Activated CD8-positive, alpha-beta T cell treated with anti-CD3 and anti-CD28 coated beads for 36 hours (primary cell): Measurements from ENCODE around the gene DMRT1. TPM values are rescaled to one million over a fixed set of nuclear protein-coding genes. Genes with fewer than 3 reads are reported as not detected.

Experiments used
- ATAC-seq: fragments of 200-7000 bp; cut with Tn5 transposase; one replicate; pipeline ENCODE4 v1.10.0; 2021; ENCODE audit warnings: mild to moderate bottlenecking, moderate library complexity
- CTCF ChIA-PET: fragments of 350-600 bp; sonication (Branson Sonifier 250); formaldehyde crosslinking; loops from one replicate; lab custom pipeline; 2021; ENCODE audit warnings: antibody characterized with exemption; lab: Charles Lee
- POLR2A ChIA-PET: fragments of 350-600 bp; sonication (Branson Sonifier 250); formaldehyde crosslinking; loops from one replicate; lab custom pipeline; 2021; ENCODE audit warnings: antibody characterized with exemption; lab: Charles Lee
- DNase-seq: peaks from one replicate; pipeline ENCODE4 v3.0.0-alpha.2; 2020
- H3K27ac Mint-ChIP-seq: one replicate; pipeline ENCODE4 v1.8.0; 2021; ENCODE audit warnings: mild to moderate bottlenecking, mixed read lengths
- H3K27me3 Mint-ChIP-seq: one replicate; pipeline ENCODE4 v1.8.0; 2021; ENCODE audit warnings: mixed read lengths
- H3K36me3 Mint-ChIP-seq: one replicate; pipeline ENCODE4 v1.8.0; 2021; ENCODE audit warnings: low read depth, mixed read lengths
- H3K4me1 Mint-ChIP-seq: one replicate; pipeline ENCODE4 v1.8.0; 2021; ENCODE audit warnings: low read depth, mixed read lengths
- H3K4me3 Mint-ChIP-seq: one replicate; pipeline ENCODE4 v1.8.0; 2021; ENCODE audit warnings: mild to moderate bottlenecking, moderate library complexity, mixed read lengths
- H3K9me3 Mint-ChIP-seq: one replicate; pipeline ENCODE4 v1.8.0; 2021; ENCODE audit warnings: mixed read lengths
- CTCF ChIP-seq: fragments of 200-600 bp; IDR thresholded peaks from one replicate; pipeline ENCODE4 v1.8.0; 2022; ENCODE audit warnings: antibody characterized with exemption, mild to moderate bottlenecking
- intact Hi-C: fragments of 100-400 bp; cut with micrococcal nuclease; formaldehyde crosslinking; loops from one replicate; pipeline ENCODE4 v1.10.0; 2022
- total RNA-seq, 2 experiments: library from RNA; stranded (reverse); gene quantifications; one replicate each; pipeline ENCODE4 v1.2.3, GENCODE V29; 2021

The DMRT1 gene
- total RNA-seq = not detected

- POLR2A ChIA-PET = interaction anchor here (0.7 kb wide), 1 partner anchor 887 kb away, joined by 3 read pairs; no protein-coding TSS in a partner anchor
- no peak for ATAC-seq
- DNase-seq = peak; percentile 12
- Mint-ChIP-seq H3K9me3 (no peaks in the 10 kb centered on the region), H3K4me1 (peaks cover 11% of the 10 kb centered on the region), H3K4me3 (no peak within 1 kb of the TSS), H3K27me3 (peaks cover 47% of the 10 kb centered on the region), H3K27ac (no peak within 1 kb of the TSS), H3K36me3 (no peaks in the 10 kb centered on the region)
- no peak for TF ChIP-seq CTCF
- intact Hi-C loops = loop anchor here (5.0 to 10.0 kb wide), 2 partner anchors 133 to 211 kb away; partner anchors contain the start of genes DMRT2 and DMRT3
- CTCF ChIA-PET = no interaction called here
These were observed at the start of gene DMRT1 for GRCh38 chr9:841371-842209. Gene DMRT1, plus strand, starts transcription at chr9:841697. Its CDS starts 142 bp downstream, at chr9:841839.

GRCh38 chr9:792331-793260 lies 48.9 kb upstream of the DMRT1 start:
- H3K4me1 Mint-ChIP-seq = no peaks in the 10 kb centered on the region
- H3K27ac Mint-ChIP-seq = no peak overlapping the region
- TF ChIP-seq CTCF = no peak
- H3K9me3 Mint-ChIP-seq = no peaks in the 10 kb centered on the region
- H3K36me3 Mint-ChIP-seq = no peaks in the 10 kb centered on the region
- H3K27me3 Mint-ChIP-seq = no peaks in the 10 kb centered on the region
- ChIA-PET POLR2A (no interaction called here), CTCF (no interaction called here)
- ATAC-seq (no peak), DNase-seq (no peak)
- intact Hi-C loops = no loop called here
- no peak overlapping the region for H3K4me3 Mint-ChIP-seq

- POLR2A ChIA-PET = no interaction called here
- DNase-seq = no peak
These were observed 47.1 kb upstream of the DMRT1 start for GRCh38 chr9:794386-794785.

GRCh38 chr9:795869-796268 lies 45.6 kb upstream of the DMRT1 start:
- Mint-ChIP-seq H3K36me3 (no peaks in the 10 kb centered on the region), H3K27me3 (peaks cover 3% of the 10 kb centered on the region), H3K4me1 (no peaks in the 10 kb centered on the region), H3K9me3 (no peaks in the 10 kb centered on the region), H3K4me3 (no peak overlapping the region), H3K27ac (no peak overlapping the region)
- ChIA-PET POLR2A (no interaction called here), CTCF (no interaction called here)
- TF ChIP-seq CTCF = no peak
- intact Hi-C loops = no loop called here
- DNase-seq (no peak), ATAC-seq (no peak)

More at GRCh38 chr9:794386-794785, 47.1 kb upstream of the DMRT1 start:
- no peak for TF ChIP-seq CTCF
- CTCF ChIA-PET = no interaction called here
- Mint-ChIP-seq H3K9me3 (no peaks in the 10 kb centered on the region), H3K27me3 (no peaks in the 10 kb centered on the region), H3K27ac (no peak overlapping the region), H3K4me3 (no peak overlapping the region), H3K36me3 (no peaks in the 10 kb centered on the region), H3K4me1 (no peaks in the 10 kb centered on the region)
- intact Hi-C loops = no loop called here
- ATAC-seq = no peak
